EL (cell line): Measurements from ENCODE around the gene TPRA1.

Experiments used
- DNase-seq: peaks from one replicate; pipeline ENCODE4 v3.0.0-alpha.2; 2016

The TPRA1 gene

GRCh38 chr3:127590593-127591465 is at the start of gene TPRA1:
TPRA1 (minus strand) TSS chr3:127590733; CDS start chr3:127580146, 10,587 bp downstream.
- peak; percentile 99 for DNase-seq

GRCh38 chr3:127640042-127640355 is 49.5 kb upstream of the TPRA1 start:
- DNase-seq = no peak

- DNase-seq = peak; percentile 83
These were observed 48.9 kb upstream of the TPRA1 start for GRCh38 chr3:127639173-127640041.

- no peak for DNase-seq
These were observed 47.4 kb upstream of the TPRA1 start for GRCh38 chr3:127637971-127638370.

- no peak for DNase-seq
These were observed 47.0 kb upstream of the TPRA1 start for GRCh38 chr3:127637546-127637945.

GRCh38 chr3:127634653-127635052 is 44.1 kb upstream of the TPRA1 start:
- DNase-seq = no peak

- no peak for DNase-seq
These were observed 41.7 kb upstream of the TPRA1 start for GRCh38 chr3:127632035-127632820.

GRCh38 chr3:127630811-127631714 is 40.5 kb upstream of the TPRA1 start:
- DNase-seq = no peak

GRCh38 chr3:127629467-127630403 is 39.2 kb upstream of the TPRA1 start:
- DNase-seq = no peak

GRCh38 chr3:127628788-127629466 is 38.4 kb upstream of the TPRA1 start, which contains the start of gene PODXL2:
PODXL2 (plus strand) TSS chr3:127629185; CDS start chr3:127629220, 35 bp downstream.
- DNase-seq = peak; percentile 37

GRCh38 chr3:127628426-127628787 is 37.9 kb upstream of the TPRA1 start:
- DNase-seq = no peak

- DNase-seq = no peak
These were observed 35.3 kb upstream of the TPRA1 start for GRCh38 chr3:127625821-127626220.

- DNase-seq = no peak
These were observed 33.5 kb upstream of the TPRA1 start for GRCh38 chr3:127624063-127624462.

- DNase-seq = no peak
These were observed 32.4 kb upstream of the TPRA1 start for GRCh38 chr3:127622772-127623576.

GRCh38 chr3:127622031-127622430 is 31.5 kb upstream of the TPRA1 start:
- DNase-seq = no peak

- DNase-seq = no peak
These were observed 30.3 kb upstream of the TPRA1 start for GRCh38 chr3:127620637-127621375.

- no peak for DNase-seq
These were observed 28.4 kb upstream of the TPRA1 start for GRCh38 chr3:127618891-127619290.

- no peak for DNase-seq
These were observed 26.5 kb upstream of the TPRA1 start for GRCh38 chr3:127616836-127617605.
